Osteocyte (in vitro differentiated cells): ENCODE measurements around the gene RNF123. TPM values are rescaled to one million over a fixed set of nuclear protein-coding genes. Genes with fewer than 3 reads are reported as not detected.

Source experiments
- DNase-seq: peaks from one replicate; pipeline ENCODE4 v3.0.0; 2021; ENCODE audit warnings: mixed read lengths; ENCODE audit not compliant: unreplicated experiment; ENCODE audit errors: extremely low spot score
- H3K27ac Mint-ChIP-seq: one replicate; pipeline ENCODE4 v1.8.0; 2021; ENCODE audit warnings: mild to moderate bottlenecking, mixed read lengths; ENCODE audit not compliant: unreplicated experiment
- H3K27me3 Mint-ChIP-seq: one replicate; pipeline ENCODE4 v1.8.0; 2021; ENCODE audit warnings: mixed read lengths; ENCODE audit not compliant: unreplicated experiment
- H3K36me3 Mint-ChIP-seq: one replicate; pipeline ENCODE4 v1.8.0; 2021; ENCODE audit warnings: mixed read lengths; ENCODE audit not compliant: unreplicated experiment
- H3K4me1 Mint-ChIP-seq: one replicate; pipeline ENCODE4 v1.8.0; 2021; ENCODE audit warnings: mixed read lengths; ENCODE audit not compliant: unreplicated experiment
- H3K4me3 Mint-ChIP-seq: one replicate; pipeline ENCODE4 v1.8.0; 2021; ENCODE audit warnings: mild to moderate bottlenecking, moderate library complexity, mixed read lengths; ENCODE audit not compliant: unreplicated experiment
- H3K9me3 Mint-ChIP-seq: one replicate; pipeline ENCODE4 v1.8.0; 2021; ENCODE audit warnings: mixed read lengths; ENCODE audit not compliant: unreplicated experiment
- CTCF ChIP-seq: fragments of 200-600 bp; sonication (generic); IDR thresholded peaks from 2 replicates; pipeline ENCODE4 v1.5.0; 2021; ENCODE audit warnings: antibody characterized with exemption, mild to moderate bottlenecking, moderate library complexity
- total RNA-seq: library from RNA; stranded (reverse); gene quantifications from 2 replicates; pipeline ENCODE4 v1.2.1, GENCODE V29; 2021

The RNF123 gene
- total RNA-seq, 1 donor from 2014 or later, result 61.0 TPM

GRCh38 chr3:49759226-49759625 is 69.9 kb downstream of the RNF123 start:
- peaks cover 1% of the 10 kb centered on the region for H3K36me3 Mint-ChIP-seq
- no peaks in the 10 kb centered on the region for H3K9me3 Mint-ChIP-seq
- no peak overlapping the region for H3K4me3 Mint-ChIP-seq
- H3K4me1 Mint-ChIP-seq, result peaks cover 12% of the 10 kb centered on the region
- H3K27ac Mint-ChIP-seq, result no peak overlapping the region
- no peak for DNase-seq
- no peaks in the 10 kb centered on the region for H3K27me3 Mint-ChIP-seq
- no peak for TF ChIP-seq CTCF

GRCh38 chr3:49761661-49762060 is 72.3 kb downstream of the RNF123 start:
- no peak for TF ChIP-seq CTCF
- peak; percentile 25 for DNase-seq
- Mint-ChIP-seq H3K9me3 (no peaks in the 10 kb centered on the region), H3K4me1 (peaks cover 2% of the 10 kb centered on the region), H3K27me3 (no peaks in the 10 kb centered on the region), H3K36me3 (peaks cover 7% of the 10 kb centered on the region), H3K4me3 (no peak overlapping the region), H3K27ac (no peak overlapping the region)

GRCh38 chr3:49763981-49764380 is 74.6 kb downstream of the RNF123 start:
- TF ChIP-seq CTCF, result no peak
- DNase-seq, result no peak
- Mint-ChIP-seq H3K27me3 (no peaks in the 10 kb centered on the region), H3K27ac (no peak overlapping the region), H3K4me3 (no peak overlapping the region), H3K4me1 (no peaks in the 10 kb centered on the region), H3K36me3 (peaks cover 7% of the 10 kb centered on the region), H3K9me3 (no peaks in the 10 kb centered on the region)

GRCh38 chr3:49769286-49769915 is 80.0 kb downstream of the RNF123 start:
- Mint-ChIP-seq H3K4me1 (peaks cover 14% of the 10 kb centered on the region), H3K36me3 (peaks cover 8% of the 10 kb centered on the region), H3K4me3 (no peak overlapping the region), H3K27me3 (no peaks in the 10 kb centered on the region), H3K9me3 (no peaks in the 10 kb centered on the region), H3K27ac (no peak overlapping the region)
- no peak for TF ChIP-seq CTCF
- DNase-seq, result no peak

GRCh38 chr3:49769926-49770325 is 80.6 kb downstream of the RNF123 start:
- H3K9me3 Mint-ChIP-seq, result no peaks in the 10 kb centered on the region
- no peaks in the 10 kb centered on the region for H3K27me3 Mint-ChIP-seq
- no peak for TF ChIP-seq CTCF
- H3K4me1 Mint-ChIP-seq, result peaks cover 14% of the 10 kb centered on the region
- H3K36me3 Mint-ChIP-seq, result peaks cover 4% of the 10 kb centered on the region
- no peak overlapping the region for H3K4me3 Mint-ChIP-seq
- no peak overlapping the region for H3K27ac Mint-ChIP-seq
- no peak for DNase-seq

Other genes starting within 250 kb of the RNF123 start
- 136 and 143 TPM in 2 replicates for gene DAG1, start 219.3 kb upstream of the RNF123 start, total RNA-seq
- 0.64 and 0.81 TPM in 2 replicates for gene BSN, start 135.1 kb upstream of the RNF123 start, total RNA-seq
- 98.5 and 105 TPM in 2 replicates for gene APEH, start 15.2 kb upstream of the RNF123 start, total RNA-seq
- 35.9 and 38.3 TPM in 2 replicates for gene MST1, start 83 bp upstream of the RNF123 start, total RNA-seq
- not detected in 2 replicates for gene AMIGO3, start 30.1 kb downstream of the RNF123 start, total RNA-seq
- 27.3 and 27.5 TPM in 2 replicates for gene GMPPB, start 34.4 kb downstream of the RNF123 start, total RNA-seq
- gene IP6K1, start 97.0 kb downstream of the RNF123 start, total RNA-seq, result 60.1 and 66.9 TPM in 2 replicates
- not detected in 2 replicates for gene CDHR4, start 110.3 kb downstream of the RNF123 start, total RNA-seq
- 5.1 and 5.2 TPM in 2 replicates for gene INKA1, start 113.7 kb downstream of the RNF123 start, total RNA-seq
- 63.2 and 63.6 TPM in 2 replicates for gene UBA7, start 124.4 kb downstream of the RNF123 start, total RNA-seq
- 3.4 and 5.3 TPM in 2 replicates for gene TRAIP, start 167.0 kb downstream of the RNF123 start, total RNA-seq
- gene CAMKV, start 180.3 kb downstream of the RNF123 start, total RNA-seq, result not detected in 2 replicates
- 1.1 and 1.8 TPM in 2 replicates for gene MST1R, start 214.3 kb downstream of the RNF123 start, total RNA-seq
- 12.8 and 13.8 TPM in 2 replicates for gene MON1A, start 240.3 kb downstream of the RNF123 start, total RNA-seq